ENCODE results near the gene LEMD1.

DNA sequence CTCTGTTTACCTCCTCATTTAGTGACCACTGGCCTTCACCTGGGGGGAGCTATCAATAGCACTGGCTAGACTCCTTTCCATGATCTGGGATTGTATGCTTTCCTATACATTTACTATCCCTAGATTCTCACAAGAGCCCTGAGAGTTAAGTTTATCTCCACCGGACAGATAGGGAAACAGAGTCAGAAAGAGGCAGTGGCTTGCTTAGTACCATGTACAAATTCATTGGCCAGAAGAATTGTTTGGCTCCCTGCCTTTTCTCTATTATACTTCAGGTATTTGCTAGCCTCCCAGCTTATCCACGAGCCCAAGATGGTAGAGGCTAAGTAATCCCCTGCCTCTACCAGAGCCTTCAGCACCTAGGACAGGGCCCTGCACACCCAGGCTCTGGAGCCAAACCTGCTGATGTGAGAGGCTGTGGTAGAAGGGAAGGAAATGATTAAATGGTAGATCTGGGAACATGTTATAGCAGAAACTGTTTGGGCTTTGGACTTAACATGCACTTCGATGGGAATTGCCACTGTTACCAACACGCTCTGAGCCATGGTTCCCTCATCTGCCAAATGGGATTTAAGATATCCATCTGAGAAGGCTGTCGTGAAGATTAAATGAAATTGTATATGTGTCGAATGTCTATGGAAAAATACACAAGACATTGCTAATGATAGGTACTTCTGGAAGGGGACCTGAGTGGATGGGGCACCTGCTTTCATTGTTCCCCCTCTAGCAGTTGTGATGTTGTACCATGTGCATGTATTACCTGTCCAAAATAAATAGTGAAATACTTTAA is 37.1 kb upstream of the LEMD1 start:
- TF ChIP-seq, protein P1, sequence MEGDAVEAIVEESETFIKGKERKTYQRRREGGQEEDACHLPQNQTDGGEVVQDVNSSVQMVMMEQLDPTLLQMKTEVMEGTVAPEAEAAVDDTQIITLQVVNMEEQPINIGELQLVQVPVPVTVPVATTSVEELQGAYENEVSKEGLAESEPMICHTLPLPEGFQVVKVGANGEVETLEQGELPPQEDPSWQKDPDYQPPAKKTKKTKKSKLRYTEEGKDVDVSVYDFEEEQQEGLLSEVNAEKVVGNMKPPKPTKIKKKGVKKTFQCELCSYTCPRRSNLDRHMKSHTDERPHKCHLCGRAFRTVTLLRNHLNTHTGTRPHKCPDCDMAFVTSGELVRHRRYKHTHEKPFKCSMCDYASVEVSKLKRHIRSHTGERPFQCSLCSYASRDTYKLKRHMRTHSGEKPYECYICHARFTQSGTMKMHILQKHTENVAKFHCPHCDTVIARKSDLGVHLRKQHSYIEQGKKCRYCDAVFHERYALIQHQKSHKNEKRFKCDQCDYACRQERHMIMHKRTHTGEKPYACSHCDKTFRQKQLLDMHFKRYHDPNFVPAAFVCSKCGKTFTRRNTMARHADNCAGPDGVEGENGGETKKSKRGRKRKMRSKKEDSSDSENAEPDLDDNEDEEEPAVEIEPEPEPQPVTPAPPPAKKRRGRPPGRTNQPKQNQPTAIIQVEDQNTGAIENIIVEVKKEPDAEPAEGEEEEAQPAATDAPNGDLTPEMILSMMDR (IDR thresholded peaks at IDR 0.05; ENCODE audit: insufficient read depth, low read length): no peak
- TF ChIP-seq POLR2AphosphoS5 (IDR thresholded peaks at IDR 0.05; ENCODE audit: low read depth): no peak
- no peak for TF ChIP-seq SPI1 (IDR thresholded peaks at IDR 0.05; ENCODE audit: borderline replicate concordance, low read depth)
- TF ChIP-seq, protein P2, sequence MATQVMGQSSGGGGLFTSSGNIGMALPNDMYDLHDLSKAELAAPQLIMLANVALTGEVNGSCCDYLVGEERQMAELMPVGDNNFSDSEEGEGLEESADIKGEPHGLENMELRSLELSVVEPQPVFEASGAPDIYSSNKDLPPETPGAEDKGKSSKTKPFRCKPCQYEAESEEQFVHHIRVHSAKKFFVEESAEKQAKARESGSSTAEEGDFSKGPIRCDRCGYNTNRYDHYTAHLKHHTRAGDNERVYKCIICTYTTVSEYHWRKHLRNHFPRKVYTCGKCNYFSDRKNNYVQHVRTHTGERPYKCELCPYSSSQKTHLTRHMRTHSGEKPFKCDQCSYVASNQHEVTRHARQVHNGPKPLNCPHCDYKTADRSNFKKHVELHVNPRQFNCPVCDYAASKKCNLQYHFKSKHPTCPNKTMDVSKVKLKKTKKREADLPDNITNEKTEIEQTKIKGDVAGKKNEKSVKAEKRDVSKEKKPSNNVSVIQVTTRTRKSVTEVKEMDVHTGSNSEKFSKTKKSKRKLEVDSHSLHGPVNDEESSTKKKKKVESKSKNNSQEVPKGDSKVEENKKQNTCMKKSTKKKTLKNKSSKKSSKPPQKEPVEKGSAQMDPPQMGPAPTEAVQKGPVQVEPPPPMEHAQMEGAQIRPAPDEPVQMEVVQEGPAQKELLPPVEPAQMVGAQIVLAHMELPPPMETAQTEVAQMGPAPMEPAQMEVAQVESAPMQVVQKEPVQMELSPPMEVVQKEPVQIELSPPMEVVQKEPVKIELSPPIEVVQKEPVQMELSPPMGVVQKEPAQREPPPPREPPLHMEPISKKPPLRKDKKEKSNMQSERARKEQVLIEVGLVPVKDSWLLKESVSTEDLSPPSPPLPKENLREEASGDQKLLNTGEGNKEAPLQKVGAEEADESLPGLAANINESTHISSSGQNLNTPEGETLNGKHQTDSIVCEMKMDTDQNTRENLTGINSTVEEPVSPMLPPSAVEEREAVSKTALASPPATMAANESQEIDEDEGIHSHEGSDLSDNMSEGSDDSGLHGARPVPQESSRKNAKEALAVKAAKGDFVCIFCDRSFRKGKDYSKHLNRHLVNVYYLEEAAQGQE (IDR thresholded peaks at IDR 0.05; ENCODE audit: insufficient replicate concordance, low read depth): peak; percentile 96

All from HL-60 (cell line).